Stomach (tissue), 4 donors: ENCODE measurements around the gene TFIP11.

ENCODE experiments used
- CTCF ChIP-seq, 7 experiments: fragments of 450-650 bp in 4 of 7; fragments of 200-600 bp in 3 of 7; sonication (generic) in 3 of 7; IDR thresholded peaks; one replicate each; pipeline ENCODE4 v1.5.1; 2016 to 2019; ENCODE audit warnings: antibody characterized with exemption in 7 of 7, control low read depth in 2 of 7, mild to moderate bottlenecking in 1 of 7
- POLR2A ChIP-seq, 4 donors: fragments of 450-650 bp; IDR thresholded peaks; one replicate each; pipeline ENCODE4 v1.6.1; 2016; ENCODE audit warnings: antibody characterized with exemption in 4 of 4, control low read depth in 2 of 4, mild to moderate bottlenecking in 1 of 4, moderate library complexity in 1 of 4
- POLR2AphosphoS5 ChIP-seq, 3 donors: sonication (generic); formaldehyde crosslinking; IDR thresholded peaks; one replicate each; pipeline ENCODE4 v1.6.1; 2016; ENCODE audit warnings: antibody characterized with exemption in 3 of 3

GRCh38 chr22:26476705-26477340 is 35.5 kb downstream of the TFIP11 start:
- no peak for TF ChIP-seq POLR2A (IDR thresholded peaks at IDR 0.05)
- no peak for TF ChIP-seq CTCF (IDR thresholded peaks at IDR 0.05)
- no peak for TF ChIP-seq POLR2AphosphoS5 (IDR thresholded peaks at IDR 0.05)
